ENCODE results near the gene ITPR2. TPM values are rescaled to one million over a fixed set of nuclear protein-coding genes. Genes with fewer than 3 reads are reported as not detected.

ITPR2 gene
- total and polyA plus RNA-seq, 2 of the 13 experiments (the other 11 are each of a cell fraction or from before 2014, with no cell fraction given) = 31.9 to 81.9 TPM

- Histone ChIP-seq H3K79me2 (ENCODE audit: insufficient read depth, low read length) (no peaks in the 10 kb centered on the region), H3K9me3 (ENCODE audit: low read length) (no peaks in the 10 kb centered on the region), H3K4me1 (ENCODE audit: insufficient read depth, low read length) (no peaks in the 10 kb centered on the region), H3K36me3 (replicated peaks in 1 of 2; ENCODE audit: control insufficient read depth in 1 of 2, insufficient read depth in 2 of 2, low read length in 2 of 2) (peaks cover 18 to 40% of the 10 kb centered on the region in 2 experiments), H3K4me2 (ENCODE audit: low read depth, low read length) (no peak overlapping the region), H3K9ac (ENCODE audit: insufficient read depth, low read depth, low read length) (no peak overlapping the region), H2AFZ (ENCODE audit: low read length) (no peak overlapping the region), H3K27me3 (ENCODE audit: control insufficient read depth in 1 of 2, insufficient read depth in 2 of 2, low read length in 2 of 2) (no peaks in the 10 kb centered on the region), H3K27ac (ENCODE audit: extremely low read length, insufficient read depth, low read length) (no peak overlapping the region), H4K20me1 (ENCODE audit: insufficient read depth, low read length) (no peaks in the 10 kb centered on the region; the same call in 1 of the 2 replicates), H3K4me3 (replicated peaks in 1 of 3; ENCODE audit: insufficient read depth in 1 of 3, low read depth in 2 of 3, low read length in 3 of 3) (no peak overlapping the region)
- CTCF ChIA-PET (ENCODE audit: low intra/inter-chr PET ratio, low total read pairs) = no interaction called here
- intact Hi-C loops (cut with micrococcal nuclease; ENCODE audit: unreplicated experiment) (no loop called here), in situ Hi-C loops (cut with HindIII; ENCODE audit: extremely low pct_ligation_motif_present, low pct_unique_long_range_greater_than_20kb) (no loop called here)
- DNase-seq (ENCODE audit: low spot score) = no peak
- ATAC-seq = no peak
- WGBS (ENCODE audit: low lambda C conversion rate) = 95% methylated on average over 3 of the region's 3 CpGs
- FAIRE-seq = no peak
- TF ChIP-seq ZNF280D (CRISPR knock-in tag; IDR thresholded peaks at IDR 0.05) (no peak), ZBTB37 (CRISPR knock-in tag; IDR thresholded peaks at IDR 0.05) (no peak), PHF8 (CRISPR knock-in tag; IDR thresholded peaks at IDR 0.05) (no peak), MEIS1 (CRISPR knock-in tag; IDR thresholded peaks at IDR 0.05; ENCODE audit: borderline replicate concordance) (no peak), SMAD1 (CRISPR knock-in tag; IDR thresholded peaks at IDR 0.05; ENCODE audit: borderline replicate concordance, low read depth) (no peak), ZNF891 (CRISPR knock-in tag; IDR thresholded peaks at IDR 0.05) (no peak), BATF2 (CRISPR knock-in tag; IDR thresholded peaks at IDR 0.05) (no peak), ZNF564 (CRISPR knock-in tag; IDR thresholded peaks at IDR 0.05) (no peak), ZNF235 (CRISPR knock-in tag; IDR thresholded peaks at IDR 0.05; ENCODE audit: borderline replicate concordance) (no peak), ZNF660 (CRISPR knock-in tag; IDR thresholded peaks at IDR 0.05; ENCODE audit: borderline replicate concordance, low read depth) (no peak), CHD2 (IDR thresholded peaks at IDR 0.05; ENCODE audit: low read depth, low read length) (no peak), DNMT3B (CRISPR knock-in tag; conservative IDR thresholded peaks at IDR 0.05) (no peak), ZNF543 (CRISPR knock-in tag; IDR thresholded peaks at IDR 0.05) (no peak), SNAPC5 (CRISPR knock-in tag; IDR thresholded peaks at IDR 0.05; ENCODE audit: borderline replicate concordance) (no peak), HOXA7 (CRISPR knock-in tag; IDR thresholded peaks at IDR 0.05) (no peak), ZNF790 (CRISPR knock-in tag; IDR thresholded peaks at IDR 0.05; ENCODE audit: borderline replicate concordance) (no peak), ZSCAN29 (CRISPR knock-in tag; conservative IDR thresholded peaks at IDR 0.05) (no peak), RBM22 (optimal IDR thresholded peaks at IDR 0.05; ENCODE audit: low read length) (no peak), TCF7L2 (IDR thresholded peaks at IDR 0.05; ENCODE audit: low read depth, low read length) (no peak)
- no TSS peak for BruUV-seq (replicated peaks)
- POLR2A ChIA-PET = no interaction called here
These were observed 261.4 kb downstream of the ITPR2 start for GRCh38 chr12:26571560-26571959.
